Bone marrow (tissue), 2 donors: ENCODE results near the gene HOXD13.
A peak's percentile ranks its signal among the peaks of the same experiment; 100 is the strongest.

Source experiments
- DNase-seq, 2 donors: peaks; one replicate each; lab custom pipeline; 2025; lab: John Stamatoyannopoulos, UW

HOXD13 gene

DNA sequence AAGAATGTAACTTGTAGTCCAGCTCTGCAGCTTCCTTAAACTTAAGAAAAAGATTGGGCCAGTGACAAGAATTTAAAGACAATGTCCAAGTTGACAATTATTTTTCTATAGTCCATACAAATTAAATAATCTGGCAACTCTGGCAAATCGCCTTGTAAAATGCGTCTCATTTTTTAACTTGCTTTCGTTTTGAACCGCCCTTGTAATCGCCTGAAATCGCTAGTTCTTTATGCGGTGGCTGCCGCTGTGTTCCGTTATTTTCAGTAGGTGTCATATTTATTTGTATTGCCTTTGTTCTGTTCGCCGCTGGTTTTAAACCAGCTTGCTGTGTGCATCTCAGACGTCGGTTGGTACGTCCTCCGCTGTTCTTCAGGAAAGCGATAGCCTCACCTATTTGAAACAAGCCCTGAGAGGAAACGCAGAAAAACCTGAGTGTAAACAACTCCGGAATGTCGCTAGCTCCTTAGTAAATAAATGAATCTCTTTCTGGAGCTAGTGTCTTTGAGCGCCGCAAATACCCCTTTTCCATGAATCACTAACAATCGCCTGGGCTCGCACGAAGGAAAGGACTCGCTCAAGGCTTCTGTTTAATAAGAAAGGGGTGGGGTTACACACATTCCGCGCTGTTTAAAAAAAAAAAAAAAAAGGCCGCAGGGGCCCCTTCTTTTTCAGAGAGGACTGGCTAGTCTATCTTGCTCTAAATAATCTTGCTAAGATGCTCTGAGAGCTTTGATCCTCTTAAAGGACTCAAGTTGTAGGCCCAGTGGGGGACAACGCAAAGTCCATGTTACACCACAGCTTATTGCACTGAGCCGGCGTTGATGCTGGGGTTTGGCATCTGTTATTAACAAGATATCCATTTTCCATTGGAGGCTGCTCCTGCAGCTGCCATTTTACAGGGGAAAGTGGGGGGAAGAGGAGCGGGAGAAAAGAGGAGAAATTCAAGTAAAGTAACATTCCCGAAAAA, 40.0 kb downstream of the HOXD13 start:
- DNase-seq = no peak

DNA sequence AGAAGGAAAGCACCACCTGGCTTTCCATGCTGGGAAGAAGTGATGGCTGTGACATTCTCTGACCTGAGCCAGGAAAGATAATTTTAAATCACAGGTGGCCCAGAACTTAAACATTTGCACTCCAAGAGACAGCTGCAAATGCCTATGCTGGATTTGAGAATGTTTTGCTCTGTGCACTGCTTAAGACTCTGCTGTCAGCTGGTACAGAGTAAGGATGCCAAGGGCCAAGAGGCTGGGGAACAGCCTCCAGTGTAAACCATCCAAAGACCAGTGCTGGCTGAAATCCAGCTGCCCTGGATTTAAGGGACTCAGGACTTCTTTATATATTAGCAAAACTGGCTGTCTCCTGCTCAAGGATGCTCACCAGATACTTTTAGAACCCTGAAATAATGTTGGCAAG, 40.9 kb downstream of the HOXD13 start:
- DNase-seq = no peak

DNA sequence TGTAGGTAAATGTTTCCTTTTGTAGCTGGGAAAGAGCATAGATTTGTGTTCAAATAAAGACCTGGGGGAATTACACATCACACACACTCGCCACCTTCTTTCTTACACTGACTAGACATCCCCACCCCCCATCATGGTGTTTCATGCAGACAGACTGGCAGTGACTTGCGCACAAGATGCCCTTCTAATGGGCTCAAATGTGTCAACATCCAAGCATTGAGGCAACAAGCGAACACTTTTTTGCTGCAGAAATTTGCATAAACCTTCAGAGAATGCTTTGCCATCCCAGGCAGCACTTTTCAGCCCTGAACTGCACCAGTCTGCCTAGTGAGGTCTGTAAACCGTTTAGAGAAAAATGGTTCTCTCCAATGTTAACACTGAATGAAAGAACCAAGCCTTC, 41.5 kb downstream of the HOXD13 start:
- no peak for DNase-seq

DNA sequence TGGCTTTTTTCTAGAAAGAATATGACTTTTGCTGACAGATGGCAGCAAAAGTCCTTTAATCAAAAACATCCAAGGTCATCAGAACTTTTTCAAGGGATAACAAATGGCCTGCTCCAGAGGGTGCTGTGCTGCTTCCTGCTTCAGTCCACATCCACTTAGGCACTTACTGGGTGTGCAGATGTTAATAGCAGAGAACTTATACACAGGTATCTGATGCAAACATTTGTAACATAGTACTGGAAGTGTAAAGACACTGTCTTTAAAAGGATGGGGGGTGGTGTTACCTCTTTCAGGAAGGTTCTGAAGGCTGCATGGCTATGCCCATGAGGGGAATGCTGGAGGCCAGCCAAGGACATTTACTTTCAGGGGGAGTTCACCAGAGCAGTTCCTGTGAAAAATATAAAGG, 42.5 kb downstream of the HOXD13 start:
- DNase-seq = no peak

DNA sequence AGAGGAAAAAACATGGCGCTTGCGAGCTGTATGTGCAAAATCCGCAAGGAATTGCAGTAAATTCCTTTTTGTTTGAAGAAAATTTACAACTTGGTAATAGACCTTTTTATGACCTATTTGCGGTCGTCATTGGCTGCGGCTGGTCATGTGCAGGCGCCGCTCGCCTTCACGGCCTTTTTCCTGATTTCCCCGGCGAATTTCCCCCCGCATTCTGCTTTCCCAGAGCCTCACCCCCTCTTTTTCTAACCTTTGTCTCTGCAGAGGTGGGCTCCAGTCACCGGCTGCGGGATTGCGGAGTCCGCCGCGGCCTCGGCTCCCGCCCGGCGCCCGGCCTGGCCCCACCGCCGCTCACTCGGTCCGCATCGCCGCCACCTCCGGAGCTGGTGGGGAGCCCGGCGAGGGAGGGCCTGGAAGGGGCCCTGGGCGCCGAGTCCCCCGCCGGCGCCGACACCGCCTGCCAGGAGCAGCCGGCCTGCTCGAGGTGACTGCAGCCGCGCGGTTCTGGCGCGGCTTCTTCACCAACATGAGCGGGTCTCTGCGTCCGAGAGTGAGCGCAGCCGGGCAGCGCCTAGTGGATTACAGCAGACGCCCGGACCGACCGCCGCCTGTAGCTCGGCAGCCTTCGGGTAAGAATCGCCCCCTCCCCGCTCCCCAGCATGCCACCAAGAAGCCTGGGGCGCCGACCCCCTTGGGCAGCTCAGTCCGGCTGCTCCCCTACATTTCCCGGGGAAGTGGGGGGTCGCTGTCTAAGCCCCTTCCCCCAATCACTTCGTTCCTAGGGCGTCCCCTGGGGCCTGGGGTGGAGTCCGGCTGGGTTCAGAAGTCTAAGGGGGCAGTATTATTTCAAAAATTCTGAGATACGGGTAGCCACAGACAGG, 44.1 kb downstream of the HOXD13 start:
- no peak for DNase-seq

DNA sequence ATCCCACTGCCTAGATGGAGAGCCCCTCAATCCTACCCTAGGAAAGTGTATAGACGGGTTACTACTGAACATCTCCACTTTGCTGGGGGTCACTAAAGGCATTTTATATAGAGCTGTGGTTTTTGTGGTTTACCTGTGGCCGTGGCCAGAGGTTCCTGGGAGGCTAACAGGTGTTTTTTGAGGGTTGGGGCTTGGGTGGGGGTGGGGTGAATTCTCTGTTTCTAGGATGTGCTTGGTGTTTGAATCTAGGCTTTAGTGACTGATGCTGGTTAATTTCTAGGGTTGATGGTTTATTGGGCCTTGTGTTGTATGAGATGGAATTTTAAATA, 44.7 kb downstream of the HOXD13 start:
- no peak for DNase-seq

DNA sequence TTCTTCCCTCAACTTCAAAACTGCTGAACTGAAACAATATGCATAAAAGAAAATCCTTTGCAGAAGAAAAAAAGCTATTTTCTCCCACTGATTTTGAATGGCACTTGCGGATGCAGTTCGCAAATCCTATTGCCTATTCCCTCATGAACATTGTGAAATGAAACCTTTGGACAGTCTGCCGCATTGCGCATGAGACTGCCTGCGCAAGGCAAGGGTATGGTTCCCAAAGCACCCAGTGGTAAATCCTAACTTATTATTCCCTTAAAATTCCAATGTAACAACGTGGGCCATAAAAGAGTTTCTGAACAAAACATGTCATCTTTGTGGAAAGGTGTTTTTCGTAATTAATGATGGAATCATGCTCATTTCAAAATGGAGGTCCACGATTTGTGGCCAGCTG, 45.4 kb downstream of the HOXD13 start:
- DNase-seq = no peak

DNA sequence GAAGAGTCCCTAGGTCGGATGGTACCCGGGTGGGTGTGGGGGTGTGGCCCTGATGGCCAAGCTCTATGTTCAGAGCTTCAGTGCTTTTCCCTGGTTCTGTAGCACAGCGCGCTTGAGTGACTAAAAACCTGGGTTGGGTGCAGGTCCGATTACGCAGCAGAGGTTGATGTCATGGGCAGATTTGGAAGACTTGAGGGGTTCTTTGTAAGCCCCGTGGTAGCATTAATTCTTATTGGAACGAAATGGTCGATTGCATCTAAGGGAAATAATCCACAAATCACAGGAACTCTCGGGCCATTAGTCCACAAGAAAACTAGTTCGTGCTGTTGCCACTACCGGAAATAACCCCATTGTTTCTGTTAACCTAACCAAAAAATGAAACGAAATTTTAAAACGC, 46.0 kb downstream of the HOXD13 start:
- no peak for DNase-seq

DNA sequence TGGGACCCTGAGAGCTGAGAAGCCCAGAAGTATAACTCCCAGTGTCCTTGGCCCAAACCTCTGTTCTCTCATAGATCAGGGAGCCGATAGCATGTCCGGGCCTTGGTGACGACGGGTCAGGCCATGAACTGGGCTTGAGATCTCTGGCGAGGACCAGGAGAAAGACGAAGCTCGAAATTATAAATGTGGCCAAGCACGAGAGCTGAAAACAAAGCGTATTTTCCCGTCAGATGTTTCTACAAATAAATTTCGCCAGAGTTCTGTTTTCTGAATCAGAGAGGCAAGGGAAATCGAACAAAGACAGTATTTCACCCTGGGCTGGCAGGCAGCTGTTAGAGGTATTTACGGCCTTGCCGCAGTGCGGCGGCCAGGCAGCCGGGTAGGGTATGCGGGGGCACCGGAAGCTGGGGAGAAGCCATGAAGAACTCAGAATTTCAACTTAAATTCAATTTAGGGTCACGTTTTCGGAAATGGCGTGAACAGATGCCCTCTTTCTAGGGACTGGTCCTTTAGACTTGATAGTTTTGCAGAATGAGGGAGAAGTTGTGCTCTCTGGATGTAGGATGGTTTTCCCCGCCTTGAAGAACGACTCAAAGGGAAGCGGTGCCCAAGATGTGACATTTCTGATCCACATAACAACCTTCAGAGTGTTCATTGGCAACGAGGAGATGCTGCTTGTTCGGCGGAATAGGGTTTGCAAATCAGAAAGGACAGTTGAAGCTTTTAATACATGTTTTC, 46.6 kb downstream of the HOXD13 start:
- no peak for DNase-seq

DNA sequence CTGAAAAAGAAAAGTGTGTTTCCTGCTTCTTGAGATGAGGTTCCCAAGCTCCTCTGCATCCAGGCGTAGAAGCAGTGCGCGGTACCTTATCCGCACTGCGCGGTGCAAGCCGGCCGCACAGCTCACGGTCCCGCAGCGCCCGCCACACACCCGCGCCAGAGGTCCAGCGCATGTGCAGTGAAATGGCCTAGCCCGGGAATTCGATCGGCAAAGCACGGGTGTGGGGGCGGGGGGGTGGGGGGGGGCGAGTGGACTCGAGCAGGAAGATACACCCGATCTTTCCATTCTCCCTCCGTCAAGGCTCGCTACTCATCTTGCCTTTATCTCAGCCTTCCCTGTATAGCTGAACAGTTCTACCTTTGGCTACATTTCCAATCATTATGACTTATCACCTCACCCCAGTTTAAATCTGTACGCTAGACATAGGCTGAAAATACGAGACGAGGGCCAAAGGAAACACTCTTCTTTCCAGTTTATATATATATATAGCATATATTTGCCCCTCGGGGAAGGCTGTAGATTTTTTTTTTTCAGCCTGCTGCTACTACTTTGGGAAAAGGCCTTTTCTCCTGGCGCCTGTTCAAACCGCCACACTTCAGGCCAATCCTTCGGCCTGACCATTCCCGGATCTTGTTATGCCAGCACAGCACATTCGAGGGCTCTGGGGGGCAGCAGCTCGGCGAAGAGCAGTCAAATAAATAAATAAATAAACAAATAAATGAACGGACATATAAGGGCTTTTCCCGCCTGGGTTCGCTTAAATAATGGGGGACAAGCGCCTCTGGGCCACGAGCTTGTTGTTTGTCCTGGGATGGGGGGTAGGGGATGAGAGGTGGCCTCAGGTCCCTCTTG, 47.4 kb downstream of the HOXD13 start:
- DNase-seq = no peak

DNA sequence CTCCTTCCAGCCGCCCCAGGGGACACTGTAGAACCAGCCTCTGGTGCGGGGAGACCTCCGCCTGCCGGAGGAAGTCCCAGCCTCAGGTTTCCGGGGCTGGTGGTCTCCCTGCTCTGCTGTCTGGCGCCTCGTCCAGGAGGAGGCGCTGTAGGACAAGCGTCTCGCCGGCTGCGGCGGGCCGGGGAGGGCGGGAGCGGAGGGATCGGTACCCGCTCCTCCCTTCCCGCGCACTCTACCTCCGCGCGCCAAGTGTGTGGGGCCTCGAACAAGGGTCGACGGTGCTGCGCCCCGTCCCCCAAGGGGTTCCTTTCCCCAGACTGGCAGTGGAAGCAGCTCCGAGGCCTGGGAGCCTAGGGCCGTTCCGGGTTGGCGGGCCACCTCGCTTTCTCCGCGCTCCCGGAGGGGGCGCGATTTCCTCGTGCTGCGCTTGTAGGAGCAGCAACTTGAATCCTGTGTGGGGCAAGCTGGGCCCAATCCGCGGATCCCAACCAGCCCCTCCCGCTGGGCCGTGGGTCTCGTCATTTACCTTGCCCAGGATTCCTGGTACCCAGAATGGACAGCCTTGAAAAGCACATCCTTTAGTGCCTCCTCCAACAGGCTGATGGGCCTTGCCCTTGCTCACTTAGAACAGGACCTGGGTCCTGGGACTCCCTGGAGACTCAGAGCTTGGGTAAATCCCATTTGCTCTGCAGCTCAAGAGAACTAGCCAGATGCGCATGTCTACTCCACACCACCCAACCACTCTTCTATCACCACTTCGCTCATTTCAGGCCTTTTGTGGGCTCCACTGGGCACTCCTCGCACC, 48.2 kb downstream of the HOXD13 start:
- DNase-seq = peak in 1 of 2 donors; percentile 43

DNA sequence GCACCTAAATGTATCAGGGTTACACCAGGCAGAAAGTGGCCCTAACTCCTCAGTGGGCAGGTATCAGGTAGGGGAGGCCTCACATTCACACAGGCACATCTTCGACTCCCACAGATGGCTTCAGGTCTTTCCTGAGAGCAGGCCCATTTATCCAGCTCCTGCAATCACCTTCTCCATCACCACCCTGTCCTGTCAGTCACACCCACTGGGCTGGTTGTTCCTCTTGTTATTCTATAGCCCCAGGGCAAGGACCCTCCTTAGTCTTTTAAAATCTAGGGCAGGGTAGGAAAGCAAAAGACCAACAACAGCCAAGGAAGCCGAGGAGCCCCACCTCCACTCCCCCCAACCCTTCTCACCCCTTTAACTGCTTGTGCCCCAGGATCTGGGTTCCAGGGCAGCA, 49.8 kb downstream of the HOXD13 start:
- DNase-seq = no peak
